GM12878 (cell line): ENCODE results near the gene PDPK1. TPM values are rescaled to one million over a fixed set of nuclear protein-coding genes. Genes with fewer than 3 reads are reported as not detected.

Source experiments
- ATAC-seq: fragments of 200-7000 bp; cut with Tn5 transposase; 3 replicates; pipeline ENCODE4 v1.9.1; 2020; ENCODE audit warnings: mild to moderate bottlenecking, moderate library complexity
- BruUV-seq: library from RNA; stranded (reverse); fragments of 400-500 nt; replicated peaks from 2 replicates; lab custom pipeline; 2021; lab: Mats Ljungman, UMichigan
- CTCF ChIA-PET: fragments of 300-600 bp; sonication (Branson Sonifier 250); formaldehyde crosslinking; extraction: SDS; loops from one replicate; lab custom pipeline; 2021; ENCODE audit warnings: inconsistent platforms; lab: Yijun Ruan, JAX
- POLR2A ChIA-PET: fragments of 350-600 bp; formaldehyde crosslinking; extraction: SDS; loops from one replicate; lab custom pipeline; 2021; ENCODE audit warnings: inconsistent platforms; lab: Charles Lee
- RAD21 ChIA-PET: fragments of 300-600 bp; sonication (Branson Sonifier 250); formaldehyde crosslinking; loops from one replicate; lab custom pipeline; 2023; ENCODE audit warnings: antibody characterized with exemption; ENCODE audit not compliant: unreplicated experiment; lab: Charles Lee
- SMC1A ChIA-PET: fragments of 300-600 bp; sonication (Branson Sonifier 250); formaldehyde crosslinking; loops from one replicate; lab custom pipeline; 2023; ENCODE audit not compliant: unreplicated experiment, uncharacterized antibody; lab: Charles Lee
- DNase-seq: peaks from one replicate; pipeline ENCODE4 v3.0.0-alpha.2; 2011; ENCODE audit warnings: low read depth, low spot score
- FAIRE-seq: peaks from 3 replicates; lab custom pipeline; 2011; peaks lifted over from hg19 to GRCh38; lab: Jason Lieb, UNC
- H2AFZ ChIP-seq: 2 replicates; pipeline ENCODE4 v1.6.0; 2011; ENCODE audit warnings: low read depth, low read length, control low read depth; ENCODE audit not compliant: control insufficient read depth
- H3K27ac ChIP-seq: 2 replicates; pipeline ENCODE4 v1.5.1; 2011; ENCODE audit warnings: control low read depth; ENCODE audit not compliant: control insufficient read depth, insufficient read depth
- H3K27me3 ChIP-seq, 2 experiments: replicated peaks in 1 of 2; 2 replicates each; pipeline versions ENCODE4 v1.6.0 to v1.6.1; 2011; ENCODE audit warnings: low read length in 1 of 2; ENCODE audit not compliant: control insufficient read depth in 2 of 2, insufficient read depth in 2 of 2
- H3K36me3 ChIP-seq, 2 experiments: 2 replicates each; pipeline ENCODE4 v1.5.1; 2011; ENCODE audit warnings: low read length in 1 of 2; ENCODE audit not compliant: control insufficient read depth in 2 of 2, insufficient read depth in 2 of 2
- H3K4me1 ChIP-seq: 2 replicates; pipeline ENCODE4 v1.6.1; 2011; ENCODE audit warnings: mild to moderate bottlenecking, low read length, moderate library complexity, mixed read lengths; ENCODE audit not compliant: control insufficient read depth, insufficient read depth
- H3K4me2 ChIP-seq: 2 replicates; pipeline ENCODE4 v1.6.0; 2011; ENCODE audit warnings: control low read depth; ENCODE audit not compliant: control insufficient read depth, insufficient read depth
- H3K4me3 ChIP-seq: fragments of 200-600 bp; sonication (generic); 2 replicates; pipeline ENCODE4 v1.5.1; 2016
- H3K79me2 ChIP-seq: 2 replicates; pipeline ENCODE4 v1.6.0; 2011; ENCODE audit warnings: low read length; ENCODE audit not compliant: control insufficient read depth, insufficient read depth
- H3K9ac ChIP-seq: 2 replicates; pipeline ENCODE4 v1.8.0; 2011; ENCODE audit warnings: low read length, control low read depth, mixed read lengths; ENCODE audit not compliant: control insufficient read depth, insufficient read depth
- H3K9me3 ChIP-seq: replicated peaks from 3 replicates; pipeline ENCODE4 v1.5.1; 2011; ENCODE audit warnings: mild to moderate bottlenecking, low read length; ENCODE audit not compliant: control insufficient read depth, insufficient read depth
- H4K20me1 ChIP-seq: 2 replicates; pipeline ENCODE4 v1.6.0; 2011; ENCODE audit not compliant: control insufficient read depth, insufficient read depth
- BACH1 ChIP-seq: fragments of 450-650 bp; IDR thresholded peaks from 2 replicates; pipeline ENCODE4 v1.6.1; 2017; ENCODE audit warnings: mild to moderate bottlenecking, borderline replicate concordance
- CBX5 ChIP-seq: sonication (generic); IDR thresholded peaks from 2 replicates; pipeline ENCODE4 v1.6.1; 2016; ENCODE audit warnings: low read depth, moderate library complexity, mild to moderate bottlenecking, inconsistent platforms
- KAT2A ChIP-seq: conservative IDR thresholded peaks from 2 replicates; pipeline ENCODE4 v1.6.1; 2011; ENCODE audit warnings: low read depth, low read length; ENCODE audit not compliant: control insufficient read depth
- MYC ChIP-seq: IDR thresholded peaks from 2 replicates; pipeline ENCODE4 v1.6.1; 2011; ENCODE audit warnings: mild to moderate bottlenecking, low read length, moderate library complexity, inconsistent platforms; ENCODE audit not compliant: insufficient read depth, insufficient replicate concordance, insufficient read length, severe bottlenecking
- RELA ChIP-seq: fragments of 450-650 bp; IDR thresholded peaks from 2 replicates; pipeline ENCODE4 v1.8.0; 2014; ENCODE audit warnings: borderline replicate concordance; ENCODE audit not compliant: partially characterized antibody
- SIX5 ChIP-seq: IDR thresholded peaks from 2 replicates; pipeline ENCODE4 v1.6.1; 2011; ENCODE audit warnings: mild to moderate bottlenecking, low read depth, low read length, moderate library complexity; ENCODE audit not compliant: severe bottlenecking
- SMC3 ChIP-seq: IDR thresholded peaks from 2 replicates; pipeline ENCODE4 v1.6.1; 2011; ENCODE audit warnings: low read length, improper control_type of control experiment, borderline replicate concordance
- WGBS: methylation state at CpG from one replicate; pipeline ENCODE4 v1.1.6; 2016; ENCODE audit warnings: low lambda C conversion rate; ENCODE audit not compliant: insufficient replicate concordance, insufficient coverage; ENCODE audit errors: missing lambda C conversion rate; 5-methylcytosine and 5-hydroxymethylcytosine counted together
- in situ Hi-C: fragments of 300-500 bp; cut with MboI; formaldehyde crosslinking; loops from 9 replicates; pipeline ENCODE4 v1.14.3; 2018; ENCODE audit warnings: mixed read lengths
- intact Hi-C: fragments of 100-400 bp; cut with micrococcal nuclease; formaldehyde crosslinking; loops from one replicate; pipeline ENCODE4 v1.14.2; 2022; ENCODE audit not compliant: unreplicated experiment
- polyA plus RNA-seq, 11 experiments: library from polyadenylated mRNA; depleted of rRNA in 4 of 11; unstranded in 6 of 11; stranded (reverse) in 5 of 11; fragments of >200 nt; fragmentation: Nextera tagmentation in 4 of 11; fragmentation: Illumina TruSeq in 1 of 11; extraction: Ambion mirVana in 4 of 11; extraction: Trizol in 1 of 11; gene quantifications; 1 replicate in 1 of 11; 2 replicates in 10 of 11; pipeline versions ENCODE4 v1.2.1 to v1.2.3, GENCODE V29; 2011 to 2016; ENCODE audit warnings: inconsistent platforms in 2 of 11, missing spikeins in 2 of 11, low read depth in 1 of 11
- total RNA-seq, 4 experiments: library from RNA; depleted of rRNA in 3 of 4; stranded (reverse); fragments of >200 nt in 3 of 4; fragmentation: Illumina TruSeq in 1 of 4; extraction: Trizol in 1 of 4; gene quantifications; 2 replicates each; pipeline versions ENCODE4 v1.2.1 to v1.2.3, GENCODE V29; 2013 to 2021
- TF ChIP-seq, protein P1 (sequence below): fragments of 450-650 bp; IDR thresholded peaks from 2 replicates; pipeline ENCODE4 v1.6.1; 2016; ENCODE audit warnings: mild to moderate bottlenecking
- TF ChIP-seq, protein P2 (sequence below): fragments of 450-650 bp; IDR thresholded peaks from 2 replicates; pipeline ENCODE4 v1.6.1; 2017; ENCODE audit warnings: mild to moderate bottlenecking
- TF ChIP-seq, protein P3 (sequence below): fragments of 450-650 bp; IDR thresholded peaks from 2 replicates; pipeline ENCODE4 v1.6.1; 2016; ENCODE audit warnings: mild to moderate bottlenecking
- TF ChIP-seq, protein P4 (sequence below): IDR thresholded peaks from 2 replicates; pipeline ENCODE4 v1.6.1; 2012; ENCODE audit warnings: low read depth, low read length, improper control_type of control experiment
- TF ChIP-seq, protein P5 (sequence below): fragments of 450-650 bp; formaldehyde crosslinking; IDR thresholded peaks from 2 replicates; pipeline ENCODE4 v1.4.0; 2022; ENCODE audit warnings: mild to moderate bottlenecking, moderate library complexity
- TF ChIP-seq, protein P6 (sequence below): fragments of 450-650 bp; conservative IDR thresholded peaks from 2 replicates; pipeline ENCODE4 v1.6.1; 2017; ENCODE audit warnings: mild to moderate bottlenecking, moderate library complexity

Gene PDPK1
- total and polyA plus RNA-seq, 10 of the 15 experiments (the other 5 are each of a cell fraction or from before 2014, with no cell fraction given), result 3.9 to 41.3 (median 25.5) TPM

DNA sequence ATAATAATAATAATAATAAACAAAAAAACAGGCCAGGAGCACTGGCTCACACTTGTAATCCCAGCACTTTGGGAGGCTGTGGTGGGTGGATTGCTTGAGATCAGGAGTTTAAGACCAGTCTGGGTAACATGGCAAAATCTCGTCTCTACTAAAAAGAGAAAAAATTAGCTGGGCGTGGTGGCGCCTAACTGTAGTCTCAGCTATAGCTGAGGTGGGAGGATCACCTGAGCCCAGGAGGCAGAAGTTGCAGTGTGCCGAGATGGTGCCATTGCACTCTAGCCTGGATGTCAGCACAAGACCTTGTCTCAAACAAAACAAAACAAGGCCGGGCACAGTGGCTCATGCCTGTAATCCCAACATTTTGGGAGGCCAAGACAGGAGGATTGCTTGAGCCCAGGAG is 42.8 kb upstream of the PDPK1 start:
- FAIRE-seq, result no peak
- H3K79me2 ChIP-seq, result no peaks in the 10 kb centered on the region
- CTCF ChIA-PET, result interaction anchor here (1.1 kb wide), 1 partner anchor 10 kb away, joined by 3 read pairs; no protein-coding TSS in a partner anchor
- no peak for TF ChIP-seq BACH1
- no peak for TF ChIP-seq SIX5
- no peak for TF ChIP-seq CBX5
- no peak for TF ChIP-seq KAT2A
- TF ChIP-seq RELA, result no peak
- no peak for TF ChIP-seq SMC3
- TF ChIP-seq, protein P1, sequence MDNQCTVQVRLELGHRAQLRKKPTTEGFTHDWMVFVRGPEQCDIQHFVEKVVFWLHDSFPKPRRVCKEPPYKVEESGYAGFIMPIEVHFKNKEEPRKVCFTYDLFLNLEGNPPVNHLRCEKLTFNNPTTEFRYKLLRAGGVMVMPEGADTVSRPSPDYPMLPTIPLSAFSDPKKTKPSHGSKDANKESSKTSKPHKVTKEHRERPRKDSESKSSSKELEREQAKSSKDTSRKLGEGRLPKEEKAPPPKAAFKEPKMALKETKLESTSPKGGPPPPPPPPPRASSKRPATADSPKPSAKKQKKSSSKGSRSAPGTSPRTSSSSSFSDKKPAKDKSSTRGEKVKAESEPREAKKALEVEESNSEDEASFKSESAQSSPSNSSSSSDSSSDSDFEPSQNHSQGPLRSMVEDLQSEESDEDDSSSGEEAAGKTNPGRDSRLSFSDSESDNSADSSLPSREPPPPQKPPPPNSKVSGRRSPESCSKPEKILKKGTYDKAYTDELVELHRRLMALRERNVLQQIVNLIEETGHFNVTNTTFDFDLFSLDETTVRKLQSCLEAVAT, result no peak
- TF ChIP-seq, protein P2, sequence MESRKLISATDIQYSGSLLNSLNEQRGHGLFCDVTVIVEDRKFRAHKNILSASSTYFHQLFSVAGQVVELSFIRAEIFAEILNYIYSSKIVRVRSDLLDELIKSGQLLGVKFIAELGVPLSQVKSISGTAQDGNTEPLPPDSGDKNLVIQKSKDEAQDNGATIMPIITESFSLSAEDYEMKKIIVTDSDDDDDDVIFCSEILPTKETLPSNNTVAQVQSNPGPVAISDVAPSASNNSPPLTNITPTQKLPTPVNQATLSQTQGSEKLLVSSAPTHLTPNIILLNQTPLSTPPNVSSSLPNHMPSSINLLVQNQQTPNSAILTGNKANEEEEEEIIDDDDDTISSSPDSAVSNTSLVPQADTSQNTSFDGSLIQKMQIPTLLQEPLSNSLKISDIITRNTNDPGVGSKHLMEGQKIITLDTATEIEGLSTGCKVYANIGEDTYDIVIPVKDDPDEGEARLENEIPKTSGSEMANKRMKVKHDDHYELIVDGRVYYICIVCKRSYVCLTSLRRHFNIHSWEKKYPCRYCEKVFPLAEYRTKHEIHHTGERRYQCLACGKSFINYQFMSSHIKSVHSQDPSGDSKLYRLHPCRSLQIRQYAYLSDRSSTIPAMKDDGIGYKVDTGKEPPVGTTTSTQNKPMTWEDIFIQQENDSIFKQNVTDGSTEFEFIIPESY, result no peak
- TF ChIP-seq, protein P3, sequence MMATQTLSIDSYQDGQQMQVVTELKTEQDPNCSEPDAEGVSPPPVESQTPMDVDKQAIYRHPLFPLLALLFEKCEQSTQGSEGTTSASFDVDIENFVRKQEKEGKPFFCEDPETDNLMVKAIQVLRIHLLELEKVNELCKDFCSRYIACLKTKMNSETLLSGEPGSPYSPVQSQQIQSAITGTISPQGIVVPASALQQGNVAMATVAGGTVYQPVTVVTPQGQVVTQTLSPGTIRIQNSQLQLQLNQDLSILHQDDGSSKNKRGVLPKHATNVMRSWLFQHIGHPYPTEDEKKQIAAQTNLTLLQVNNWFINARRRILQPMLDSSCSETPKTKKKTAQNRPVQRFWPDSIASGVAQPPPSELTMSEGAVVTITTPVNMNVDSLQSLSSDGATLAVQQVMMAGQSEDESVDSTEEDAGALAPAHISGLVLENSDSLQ, result no peak
- TF ChIP-seq, protein P4, sequence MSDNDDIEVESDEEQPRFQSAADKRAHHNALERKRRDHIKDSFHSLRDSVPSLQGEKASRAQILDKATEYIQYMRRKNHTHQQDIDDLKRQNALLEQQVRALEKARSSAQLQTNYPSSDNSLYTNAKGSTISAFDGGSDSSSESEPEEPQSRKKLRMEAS, result no peak
- TF ChIP-seq, protein P5, sequence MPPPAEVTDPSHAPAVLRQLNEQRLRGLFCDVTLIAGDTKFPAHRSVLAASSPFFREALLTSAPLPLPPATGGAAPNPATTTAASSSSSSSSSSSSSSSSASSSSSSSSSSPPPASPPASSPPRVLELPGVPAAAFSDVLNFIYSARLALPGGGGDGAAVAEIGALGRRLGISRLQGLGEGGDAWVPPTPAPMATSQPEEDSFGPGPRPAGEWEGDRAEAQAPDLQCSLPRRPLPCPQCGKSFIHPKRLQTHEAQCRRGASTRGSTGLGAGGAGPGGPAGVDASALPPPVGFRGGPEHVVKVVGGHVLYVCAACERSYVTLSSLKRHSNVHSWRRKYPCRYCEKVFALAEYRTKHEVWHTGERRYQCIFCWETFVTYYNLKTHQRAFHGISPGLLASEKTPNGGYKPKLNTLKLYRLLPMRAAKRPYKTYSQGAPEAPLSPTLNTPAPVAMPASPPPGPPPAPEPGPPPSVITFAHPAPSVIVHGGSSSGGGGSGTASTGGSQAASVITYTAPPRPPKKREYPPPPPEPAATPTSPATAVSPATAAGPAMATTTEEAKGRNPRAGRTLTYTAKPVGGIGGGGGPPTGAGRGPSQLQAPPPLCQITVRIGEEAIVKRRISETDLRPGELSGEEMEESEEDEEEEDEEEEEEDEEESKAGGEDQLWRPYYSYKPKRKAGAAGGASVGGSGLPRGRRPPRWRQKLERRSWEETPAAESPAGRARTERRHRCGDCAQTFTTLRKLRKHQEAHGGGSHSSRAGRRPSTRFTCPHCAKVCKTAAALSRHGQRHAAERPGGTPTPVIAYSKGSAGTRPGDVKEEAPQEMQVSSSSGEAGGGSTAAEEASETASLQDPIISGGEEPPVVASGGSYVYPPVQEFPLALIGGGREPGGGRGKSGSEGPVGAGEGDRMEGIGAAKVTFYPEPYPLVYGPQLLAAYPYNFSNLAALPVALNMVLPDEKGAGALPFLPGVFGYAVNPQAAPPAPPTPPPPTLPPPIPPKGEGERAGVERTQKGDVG, result no peak
- TF ChIP-seq, protein P6, sequence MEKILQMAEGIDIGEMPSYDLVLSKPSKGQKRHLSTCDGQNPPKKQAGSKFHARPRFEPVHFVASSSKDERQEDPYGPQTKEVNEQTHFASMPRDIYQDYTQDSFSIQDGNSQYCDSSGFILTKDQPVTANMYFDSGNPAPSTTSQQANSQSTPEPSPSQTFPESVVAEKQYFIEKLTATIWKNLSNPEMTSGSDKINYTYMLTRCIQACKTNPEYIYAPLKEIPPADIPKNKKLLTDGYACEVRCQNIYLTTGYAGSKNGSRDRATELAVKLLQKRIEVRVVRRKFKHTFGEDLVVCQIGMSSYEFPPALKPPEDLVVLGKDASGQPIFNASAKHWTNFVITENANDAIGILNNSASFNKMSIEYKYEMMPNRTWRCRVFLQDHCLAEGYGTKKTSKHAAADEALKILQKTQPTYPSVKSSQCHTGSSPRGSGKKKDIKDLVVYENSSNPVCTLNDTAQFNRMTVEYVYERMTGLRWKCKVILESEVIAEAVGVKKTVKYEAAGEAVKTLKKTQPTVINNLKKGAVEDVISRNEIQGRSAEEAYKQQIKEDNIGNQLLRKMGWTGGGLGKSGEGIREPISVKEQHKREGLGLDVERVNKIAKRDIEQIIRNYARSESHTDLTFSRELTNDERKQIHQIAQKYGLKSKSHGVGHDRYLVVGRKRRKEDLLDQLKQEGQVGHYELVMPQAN, result no peak
- no peak for TF ChIP-seq MYC

More for the DNA sequence above, 42.8 kb upstream of the PDPK1 start:
- DNase-seq (no peak), ATAC-seq (no peak)
- Histone ChIP-seq H3K36me3 (peaks cover 0 to 11% of the 10 kb centered on the region in 2 experiments; a peak in 2 of 4 replicates), H4K20me1 (no peaks in the 10 kb centered on the region), H3K27ac (no peak overlapping the region), H3K27me3 (no peaks in the 10 kb centered on the region), H3K9ac (no peak overlapping the region), H3K4me2 (no peak overlapping the region), H3K4me1 (no peaks in the 10 kb centered on the region), H3K9me3 (no peaks in the 10 kb centered on the region), H2AFZ (no peak overlapping the region), H3K4me3 (no peak overlapping the region)
- RAD21 ChIA-PET, result interaction anchor here (0.7 kb wide), 1 partner anchor 157 kb away, joined by 3 read pairs; no protein-coding TSS in a partner anchor
- intact Hi-C loops, result no loop called here
- POLR2A ChIA-PET, result no interaction called here
- WGBS, result 78% methylated on average over 5 of the region's 5 CpGs
- no TSS peak for BruUV-seq
- SMC1A ChIA-PET, result no interaction called here
- in situ Hi-C loops, result loop anchor here (5.0 to 10.0 kb wide), 2 partner anchors 158 to 480 kb away; partner anchors contain the start of gene NPW
